ENCODE data around the gene CCDC136.

CCDC136 gene

DNA sequence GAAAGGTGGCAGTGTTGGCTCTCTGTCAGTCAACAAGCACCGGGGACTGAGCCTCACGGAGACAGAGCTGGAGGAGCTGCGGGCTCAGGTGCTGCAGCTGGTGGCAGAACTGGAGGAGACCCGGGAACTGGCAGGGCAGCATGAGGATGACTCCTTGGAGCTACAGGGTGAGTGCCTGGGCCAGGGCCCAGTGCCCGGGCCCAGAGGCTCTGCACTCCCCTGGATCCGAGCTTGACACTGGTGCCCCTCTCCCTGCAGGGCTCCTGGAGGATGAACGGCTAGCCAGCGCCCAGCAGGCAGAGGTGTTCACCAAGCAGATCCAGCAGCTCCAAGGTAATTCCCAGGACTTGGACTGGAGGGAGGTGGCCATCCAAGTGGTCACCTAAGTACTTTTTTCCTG, 2.7 kb downstream of the CCDC136 start:
- H3K4me2 ChIP-seq (ENCODE audit: low read depth, low read length, poor library complexity, severe bottlenecking), result peak overlapping the region; percentile 98
- no peaks in the 10 kb centered on the region for H3K9me3 ChIP-seq (ENCODE audit: insufficient read depth, low read depth, low read length)
- TF ChIP-seq, protein P1, sequence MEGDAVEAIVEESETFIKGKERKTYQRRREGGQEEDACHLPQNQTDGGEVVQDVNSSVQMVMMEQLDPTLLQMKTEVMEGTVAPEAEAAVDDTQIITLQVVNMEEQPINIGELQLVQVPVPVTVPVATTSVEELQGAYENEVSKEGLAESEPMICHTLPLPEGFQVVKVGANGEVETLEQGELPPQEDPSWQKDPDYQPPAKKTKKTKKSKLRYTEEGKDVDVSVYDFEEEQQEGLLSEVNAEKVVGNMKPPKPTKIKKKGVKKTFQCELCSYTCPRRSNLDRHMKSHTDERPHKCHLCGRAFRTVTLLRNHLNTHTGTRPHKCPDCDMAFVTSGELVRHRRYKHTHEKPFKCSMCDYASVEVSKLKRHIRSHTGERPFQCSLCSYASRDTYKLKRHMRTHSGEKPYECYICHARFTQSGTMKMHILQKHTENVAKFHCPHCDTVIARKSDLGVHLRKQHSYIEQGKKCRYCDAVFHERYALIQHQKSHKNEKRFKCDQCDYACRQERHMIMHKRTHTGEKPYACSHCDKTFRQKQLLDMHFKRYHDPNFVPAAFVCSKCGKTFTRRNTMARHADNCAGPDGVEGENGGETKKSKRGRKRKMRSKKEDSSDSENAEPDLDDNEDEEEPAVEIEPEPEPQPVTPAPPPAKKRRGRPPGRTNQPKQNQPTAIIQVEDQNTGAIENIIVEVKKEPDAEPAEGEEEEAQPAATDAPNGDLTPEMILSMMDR (conservative IDR thresholded peaks at IDR 0.05; ENCODE audit: low read length), result no peak
- no peak for TF ChIP-seq EZH2phosphoT487 (IDR thresholded peaks at IDR 0.05; ENCODE audit: borderline replicate concordance)
- peak overlapping the region; percentile 98 for H3K4me3 ChIP-seq (ENCODE audit: low read length, poor library complexity, severe bottlenecking)
- no peaks in the 10 kb centered on the region for H3K9me2 ChIP-seq (replicated peaks; ENCODE audit: low read depth, low read length)
- H3K9ac ChIP-seq (ENCODE audit: low read depth, low read length, poor library complexity, severe bottlenecking), result peak overlapping the region; percentile 88
- peaks cover 3% of the 10 kb centered on the region; the same call in 1 of the 2 replicates for H3F3A ChIP-seq (ENCODE audit: low read depth)
- H2AFZ ChIP-seq (ENCODE audit: low read length), result no peak overlapping the region
- no peaks in the 10 kb centered on the region for H3K27me3 ChIP-seq (ENCODE audit: insufficient read depth, low read length, poor library complexity, severe bottlenecking)
- H3K79me2 ChIP-seq (ENCODE audit: insufficient read depth, low read length), result peaks cover 36% of the 10 kb centered on the region
- H3K36me3 ChIP-seq (ENCODE audit: insufficient read depth, low read length), result peaks cover 10% of the 10 kb centered on the region; the same call in 1 of the 2 replicates
- peaks cover 28% of the 10 kb centered on the region for H3K4me1 ChIP-seq (ENCODE audit: insufficient read depth, low read length, poor library complexity, severe bottlenecking)
- peaks cover 4% of the 10 kb centered on the region for H4K20me1 ChIP-seq (ENCODE audit: insufficient read depth, low read length, poor library complexity, severe bottlenecking)

DNA sequence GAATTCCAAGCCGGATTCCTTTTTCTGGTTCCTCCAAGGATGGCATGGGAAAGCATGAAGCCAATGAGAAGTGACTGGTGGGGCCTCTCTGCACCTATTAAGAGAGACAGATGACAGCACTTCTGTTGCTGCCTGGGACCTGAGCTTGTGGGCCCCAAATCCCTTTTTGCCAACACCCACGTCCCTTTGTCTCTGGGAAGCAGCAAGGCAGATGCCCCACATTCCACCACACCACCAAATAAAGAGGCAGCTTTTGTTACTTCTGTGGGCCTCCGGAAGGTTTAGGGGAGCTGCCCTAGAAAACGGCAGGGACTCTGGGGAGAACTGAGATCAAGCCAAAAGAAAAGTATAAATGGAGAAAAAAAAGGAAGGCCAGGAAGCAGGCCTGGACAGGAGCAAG, 3.4 kb downstream of the CCDC136 start:
- Histone ChIP-seq H4K20me1 (ENCODE audit: insufficient read depth, low read length, poor library complexity, severe bottlenecking) (peaks cover 4% of the 10 kb centered on the region), H3K4me1 (ENCODE audit: insufficient read depth, low read length, poor library complexity, severe bottlenecking) (peaks cover 27% of the 10 kb centered on the region), H3K4me2 (ENCODE audit: low read depth, low read length, poor library complexity, severe bottlenecking) (peak overlapping the region; percentile 98), H3K9ac (ENCODE audit: low read depth, low read length, poor library complexity, severe bottlenecking) (peak overlapping the region; percentile 88), H3K27me3 (ENCODE audit: insufficient read depth, low read length, poor library complexity, severe bottlenecking) (no peaks in the 10 kb centered on the region), H3K36me3 (ENCODE audit: insufficient read depth, low read length) (peaks cover 10% of the 10 kb centered on the region; the same call in 1 of the 2 replicates), H3K9me3 (ENCODE audit: insufficient read depth, low read depth, low read length) (no peaks in the 10 kb centered on the region), H3K79me2 (ENCODE audit: insufficient read depth, low read length) (peaks cover 36% of the 10 kb centered on the region), H3K4me3 (ENCODE audit: low read length, poor library complexity, severe bottlenecking) (no peak overlapping the region), H3F3A (ENCODE audit: low read depth) (peaks cover 3% of the 10 kb centered on the region; the same call in 1 of the 2 replicates), H2AFZ (ENCODE audit: low read length) (no peak overlapping the region), H3K9me2 (replicated peaks; ENCODE audit: low read depth, low read length) (no peaks in the 10 kb centered on the region)
- TF ChIP-seq, protein P1 (conservative IDR thresholded peaks at IDR 0.05; ENCODE audit: low read length), result no peak
- no peak for TF ChIP-seq EZH2phosphoT487 (IDR thresholded peaks at IDR 0.05; ENCODE audit: borderline replicate concordance)

DNA sequence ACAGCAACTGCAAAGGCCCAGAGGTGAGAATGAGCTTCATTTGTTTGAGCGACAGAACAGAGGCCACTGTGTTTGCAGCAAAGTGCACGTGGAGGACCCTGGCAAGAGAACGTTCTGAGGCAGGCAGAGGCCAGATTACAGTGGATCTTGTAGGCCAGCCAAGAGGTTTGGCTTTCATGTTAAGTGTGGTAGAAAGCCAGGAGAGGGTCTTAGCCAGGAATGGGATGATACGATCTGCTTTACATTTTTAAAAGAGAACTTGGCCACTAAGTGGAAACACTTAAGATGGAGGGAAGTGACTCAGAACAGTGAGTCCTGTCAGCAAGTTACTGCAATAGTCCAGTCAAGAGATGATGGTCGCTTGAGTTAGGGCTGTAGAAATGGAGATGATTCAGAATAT, 4.6 kb downstream of the CCDC136 start:
- Histone ChIP-seq H2AFZ (ENCODE audit: low read length) (no peak overlapping the region), H4K20me1 (ENCODE audit: insufficient read depth, low read length, poor library complexity, severe bottlenecking) (peaks cover 4% of the 10 kb centered on the region), H3K9ac (ENCODE audit: low read depth, low read length, poor library complexity, severe bottlenecking) (no peak overlapping the region), H3K9me3 (ENCODE audit: insufficient read depth, low read depth, low read length) (no peaks in the 10 kb centered on the region), H3K27me3 (ENCODE audit: insufficient read depth, low read length, poor library complexity, severe bottlenecking) (no peaks in the 10 kb centered on the region), H3F3A (ENCODE audit: low read depth) (peaks cover 3% of the 10 kb centered on the region; the same call in 1 of the 2 replicates), H3K4me2 (ENCODE audit: low read depth, low read length, poor library complexity, severe bottlenecking) (no peak overlapping the region), H3K9me2 (replicated peaks; ENCODE audit: low read depth, low read length) (no peaks in the 10 kb centered on the region), H3K4me1 (ENCODE audit: insufficient read depth, low read length, poor library complexity, severe bottlenecking) (peaks cover 22% of the 10 kb centered on the region), H3K36me3 (ENCODE audit: insufficient read depth, low read length) (peaks cover 16% of the 10 kb centered on the region; the same call in 1 of the 2 replicates), H3K79me2 (ENCODE audit: insufficient read depth, low read length) (peaks cover 36% of the 10 kb centered on the region), H3K4me3 (ENCODE audit: low read length, poor library complexity, severe bottlenecking) (no peak overlapping the region)
- TF ChIP-seq EZH2phosphoT487 (IDR thresholded peaks at IDR 0.05; ENCODE audit: borderline replicate concordance), result no peak
- TF ChIP-seq, protein P1 (conservative IDR thresholded peaks at IDR 0.05; ENCODE audit: low read length), result no peak

All from Loucy (cell line).